ENCODE data around the gene RNF181. TPM values are rescaled to one million over a fixed set of nuclear protein-coding genes. Genes with fewer than 3 reads are reported as not detected.

Gene RNF181
- total RNA-seq, 4 donors from 2014 or later = 73.4 to 182 (median 134) TPM

GRCh38 chr2:85549095-85549494, 46.5 kb upstream of the RNF181 start:
- H3K27me3 ChIP-seq = no peaks in the 10 kb centered on the region
- H3K4me1 ChIP-seq = peaks cover 0 to 14% (median 0%) of the 10 kb centered on the region in 4 donors
- H3K27ac ChIP-seq = peak overlapping the region in 1 of 4 donors; percentile 18
- no peaks in the 10 kb centered on the region for H3K9me3 ChIP-seq
- no peak for TF ChIP-seq POLR2A (IDR thresholded peaks at IDR 0.05)
- no peak for TF ChIP-seq CTCF (IDR thresholded peaks at IDR 0.05)
- no peak overlapping the region for H3K4me3 ChIP-seq
- peaks cover 0 to 79% (median 0%) of the 10 kb centered on the region in 3 donors for H3K36me3 ChIP-seq
- no peak for DNase-seq

- no peaks in the 10 kb centered on the region for H3K27me3 ChIP-seq
- peaks cover 0 to 79% (median 0%) of the 10 kb centered on the region in 3 donors for H3K36me3 ChIP-seq
- no peak for TF ChIP-seq CTCF (IDR thresholded peaks at IDR 0.05)
- TF ChIP-seq POLR2A (IDR thresholded peaks at IDR 0.05) = no peak
- no peak overlapping the region for H3K4me3 ChIP-seq
- H3K4me1 ChIP-seq = peaks cover 0 to 9% (median 0%) of the 10 kb centered on the region in 4 donors
- DNase-seq = no peak
- H3K27ac ChIP-seq = peak overlapping the region in 1 of 4 donors; percentile 54
- H3K9me3 ChIP-seq = no peaks in the 10 kb centered on the region
Observed at GRCh38 chr2:85549826-85550225, 45.7 kb upstream of the RNF181 start.

GRCh38 chr2:85550486-85550885, 45.1 kb upstream of the RNF181 start:
- no peak for DNase-seq
- H3K36me3 ChIP-seq = peaks cover 0 to 80% (median 0%) of the 10 kb centered on the region in 3 donors
- H3K4me1 ChIP-seq = peaks cover 0 to 9% (median 0%) of the 10 kb centered on the region in 4 donors
- H3K27ac ChIP-seq = peak overlapping the region in 1 of 4 donors; percentile 54
- no peak overlapping the region for H3K4me3 ChIP-seq
- H3K9me3 ChIP-seq = no peaks in the 10 kb centered on the region
- TF ChIP-seq CTCF (IDR thresholded peaks at IDR 0.05) (no peak), POLR2A (IDR thresholded peaks at IDR 0.05) (no peak)
- no peaks in the 10 kb centered on the region for H3K27me3 ChIP-seq

GRCh38 chr2:85551698-85552678, 43.6 kb upstream of the RNF181 start:
- Histone ChIP-seq H3K9me3 (no peaks in the 10 kb centered on the region), H3K4me1 (peaks cover 0 to 9% (median 0%) of the 10 kb centered on the region in 4 donors), H3K4me3 (no peak overlapping the region), H3K27ac (no peak overlapping the region), H3K36me3 (peaks cover 0 to 73% (median 0%) of the 10 kb centered on the region in 3 donors), H3K27me3 (no peaks in the 10 kb centered on the region)
- DNase-seq = peak; percentile 84 to 95 (median 88)
- no peak for TF ChIP-seq POLR2A (IDR thresholded peaks at IDR 0.05)
- peak; percentile 87 to 98 (median 98) for TF ChIP-seq CTCF (IDR thresholded peaks at IDR 0.05)

GRCh38 chr2:85553184-85553583, 42.4 kb upstream of the RNF181 start:
- TF ChIP-seq CTCF (IDR thresholded peaks at IDR 0.05) = no peak
- TF ChIP-seq POLR2A (IDR thresholded peaks at IDR 0.05) = no peak
- H3K27ac ChIP-seq = no peak overlapping the region
- no peak overlapping the region for H3K4me3 ChIP-seq
- peaks cover 0 to 9% (median 0%) of the 10 kb centered on the region in 4 donors for H3K4me1 ChIP-seq
- no peak for DNase-seq
- no peaks in the 10 kb centered on the region for H3K9me3 ChIP-seq
- no peaks in the 10 kb centered on the region for H3K27me3 ChIP-seq
- peaks cover 0 to 81% (median 0%) of the 10 kb centered on the region in 3 donors for H3K36me3 ChIP-seq

All from Peyer's patch (tissue), 4 donors.